ENCODE data around the gene ARHGAP4.

Gene ARHGAP4

DNA sequence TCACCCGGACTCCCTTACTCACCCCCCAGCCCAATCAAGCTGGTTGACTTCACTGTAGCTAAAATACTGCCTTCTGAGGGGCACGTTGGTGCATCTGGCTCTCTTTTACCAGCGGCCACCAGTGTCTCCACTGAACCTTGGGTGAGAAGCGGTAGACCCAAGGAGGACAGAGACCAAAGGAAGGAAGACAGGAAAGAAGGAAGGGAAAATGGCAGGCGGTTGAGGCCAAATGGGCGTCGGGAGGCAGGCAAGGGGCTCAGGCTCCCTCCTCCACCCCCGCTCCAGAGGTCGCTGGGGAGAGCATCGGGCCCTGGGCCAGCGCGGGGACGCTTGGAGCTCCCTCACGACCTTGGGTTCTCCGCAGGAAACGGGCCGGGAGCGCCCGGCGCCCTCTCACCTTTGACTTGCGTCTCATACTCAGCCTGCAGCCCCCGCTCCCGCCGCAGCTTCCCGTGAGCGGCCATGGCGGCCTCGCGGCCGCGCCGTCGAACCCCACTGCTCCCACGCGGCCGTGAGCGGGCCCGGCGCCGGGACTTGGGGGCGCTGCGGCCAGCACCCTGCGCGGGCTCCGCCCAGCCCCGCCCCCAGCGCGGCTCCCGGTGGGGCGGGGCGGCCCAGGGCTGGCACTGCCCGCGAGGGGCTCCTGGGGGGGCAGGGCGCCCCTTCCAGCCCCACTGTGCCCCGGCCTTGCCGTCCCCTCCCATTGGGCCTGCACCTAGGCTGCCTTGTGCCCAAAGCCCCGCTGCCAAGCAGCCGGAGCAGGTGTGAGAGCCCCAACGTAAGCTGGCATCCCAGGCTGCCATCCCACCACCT, at the start of gene ARHGAP4:
TSS of gene ARHGAP4 (minus strand) at position 526 of the 813 bp plus-strand sequence. CDS start at position 464, 62 bp downstream.
- no peak for DNase-seq (ENCODE audit: low spot score)

DNA sequence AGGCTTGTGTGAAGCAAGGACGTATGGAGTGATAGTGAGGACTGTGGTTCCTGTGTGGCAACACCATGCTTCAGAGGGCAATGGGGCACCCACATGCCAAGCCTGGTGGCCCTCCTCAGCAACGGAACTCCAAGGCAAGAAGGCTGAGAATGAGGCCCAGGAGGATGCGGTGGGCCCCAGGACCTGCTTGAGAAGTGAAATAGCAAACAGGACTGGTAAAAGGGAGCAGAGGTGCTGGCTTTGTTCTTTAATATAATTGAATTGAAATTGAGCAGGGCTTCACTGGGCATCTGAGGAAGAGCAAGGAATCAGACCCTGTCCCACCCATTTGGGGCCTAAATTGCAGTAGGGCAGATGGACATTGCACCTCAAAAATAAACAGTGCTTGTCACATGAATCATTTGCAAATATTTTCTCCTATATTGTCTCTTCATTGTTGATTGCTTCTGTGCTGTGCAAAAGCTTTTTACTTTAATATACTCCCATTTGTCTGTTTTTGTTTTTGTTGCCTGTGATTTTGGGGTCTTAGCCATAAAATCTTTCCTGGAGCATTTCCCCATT, 48.7 kb upstream of the ARHGAP4 start:
- DNase-seq (ENCODE audit: low spot score) = no peak

DNA sequence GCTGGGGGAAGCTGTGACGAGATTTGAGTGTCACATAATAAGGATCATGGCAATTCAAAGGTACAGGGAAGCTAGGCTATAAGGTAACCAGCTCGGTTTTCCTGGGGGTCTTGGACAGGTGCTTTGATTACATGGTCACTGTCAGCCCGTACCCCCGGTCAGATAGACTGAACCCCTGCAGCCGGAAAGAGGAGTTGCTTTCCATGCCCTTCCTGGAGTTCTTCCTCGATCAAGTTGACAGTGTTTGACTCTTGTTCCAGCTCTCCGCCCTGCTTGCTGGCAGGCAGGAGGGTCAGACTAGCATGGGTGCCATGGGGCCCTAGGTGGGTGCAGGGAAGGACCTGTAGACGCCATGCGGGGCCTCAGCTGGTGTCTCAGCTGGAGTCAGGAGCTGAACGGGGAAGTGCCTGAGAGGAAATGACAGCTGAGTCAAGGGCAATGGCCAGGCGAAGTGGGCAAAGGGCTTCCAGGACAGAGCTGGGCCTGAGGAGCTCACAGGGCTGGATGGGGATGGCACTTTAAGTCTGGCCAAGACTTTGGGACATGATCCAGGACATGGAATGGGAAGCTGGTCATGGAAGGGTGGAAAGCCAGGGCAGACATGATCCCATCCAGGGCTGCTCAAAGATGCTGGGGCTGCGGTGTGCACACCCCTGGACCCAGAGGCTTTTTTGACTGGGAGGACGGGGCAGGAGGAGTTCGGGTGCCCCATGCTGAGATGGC, 48.1 kb upstream of the ARHGAP4 start:
- no peak for DNase-seq (ENCODE audit: low spot score)

DNA sequence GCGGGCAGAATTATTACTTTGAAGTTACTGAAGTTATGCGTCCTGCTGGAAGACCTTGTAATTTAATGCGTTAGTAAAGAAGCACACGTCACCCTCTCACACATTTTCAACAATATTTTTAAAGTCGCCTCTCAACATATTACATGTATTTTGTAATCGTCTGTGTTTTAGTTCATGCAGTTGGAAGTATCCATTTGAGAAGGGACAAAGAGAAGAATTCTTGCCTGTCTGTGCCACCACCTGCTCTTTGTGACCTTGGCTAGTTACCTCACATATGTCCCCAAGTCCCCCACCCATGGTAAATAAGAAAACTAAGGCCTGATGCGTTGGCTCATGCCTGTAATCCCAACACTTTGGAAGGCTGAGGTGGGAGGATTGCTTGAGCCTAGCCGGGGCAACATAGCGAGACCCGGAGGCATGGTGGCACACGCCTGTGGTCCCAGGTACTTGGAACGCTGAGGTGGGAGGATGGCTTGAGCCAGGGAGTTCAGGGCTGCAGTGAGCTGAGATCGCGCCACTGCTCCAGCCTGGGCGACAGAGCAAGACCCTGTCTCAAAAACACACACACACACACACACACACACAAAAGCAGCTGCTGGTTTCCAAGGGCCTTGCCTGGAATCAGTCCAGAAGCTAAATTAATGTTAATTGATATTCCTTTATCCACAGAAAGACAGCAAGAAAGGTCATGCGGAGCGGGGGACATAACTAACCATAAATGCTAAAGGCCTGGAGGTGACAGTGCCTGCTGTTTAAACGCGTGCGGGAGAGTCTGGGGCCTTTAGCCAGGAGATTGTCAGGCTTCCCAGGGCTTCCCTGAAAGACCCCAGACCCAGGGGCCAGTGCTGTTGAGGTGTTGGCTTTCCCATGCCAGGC, 47.3 kb upstream of the ARHGAP4 start:
- DNase-seq (ENCODE audit: low spot score) = no peak

DNA sequence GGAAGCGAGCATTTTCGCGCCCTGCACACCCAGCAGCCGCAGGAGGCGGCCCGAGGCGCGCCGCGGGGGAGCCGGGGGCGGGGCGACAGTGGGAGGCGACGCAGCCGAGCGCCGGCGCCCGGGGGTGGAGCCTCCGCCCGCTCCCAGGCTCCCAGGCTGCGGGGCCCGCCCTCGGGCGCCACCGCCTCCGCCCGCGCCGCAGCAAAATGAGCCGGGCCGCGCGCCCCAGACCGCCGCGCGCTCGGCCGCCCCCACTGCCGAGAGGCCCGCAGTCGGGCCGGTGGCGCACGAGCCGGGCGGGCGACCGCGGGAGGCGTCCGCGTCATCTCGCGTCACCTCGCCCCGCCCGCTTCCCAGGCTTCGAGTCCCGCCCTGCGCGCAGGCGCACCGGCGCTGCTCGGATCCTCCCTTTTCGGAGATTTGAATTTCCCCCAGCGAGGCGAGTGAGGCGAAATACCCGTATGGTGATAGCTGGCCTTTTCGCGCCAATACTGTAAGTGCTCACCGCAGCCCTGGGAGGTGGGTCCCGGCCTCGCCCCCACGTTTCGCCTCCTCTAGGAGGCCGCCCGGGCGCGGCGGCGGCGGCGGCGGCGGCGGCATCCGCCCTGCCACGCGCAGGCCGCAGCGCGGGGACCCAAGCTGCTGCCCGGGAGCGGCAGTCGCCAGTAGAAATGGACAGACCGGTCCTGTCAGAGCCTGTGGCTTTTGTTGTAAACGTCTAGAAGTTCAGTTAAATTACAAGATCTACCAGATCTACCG, 46.5 kb upstream of the ARHGAP4 start, which contains the start of gene TMEM187:
TSS of gene TMEM187 (plus strand) at position 387 of the 759 bp plus-strand sequence. CDS start 9,309 bp downstream, outside the sequence.
- DNase-seq (ENCODE audit: low spot score) = peak; percentile 90

DNA sequence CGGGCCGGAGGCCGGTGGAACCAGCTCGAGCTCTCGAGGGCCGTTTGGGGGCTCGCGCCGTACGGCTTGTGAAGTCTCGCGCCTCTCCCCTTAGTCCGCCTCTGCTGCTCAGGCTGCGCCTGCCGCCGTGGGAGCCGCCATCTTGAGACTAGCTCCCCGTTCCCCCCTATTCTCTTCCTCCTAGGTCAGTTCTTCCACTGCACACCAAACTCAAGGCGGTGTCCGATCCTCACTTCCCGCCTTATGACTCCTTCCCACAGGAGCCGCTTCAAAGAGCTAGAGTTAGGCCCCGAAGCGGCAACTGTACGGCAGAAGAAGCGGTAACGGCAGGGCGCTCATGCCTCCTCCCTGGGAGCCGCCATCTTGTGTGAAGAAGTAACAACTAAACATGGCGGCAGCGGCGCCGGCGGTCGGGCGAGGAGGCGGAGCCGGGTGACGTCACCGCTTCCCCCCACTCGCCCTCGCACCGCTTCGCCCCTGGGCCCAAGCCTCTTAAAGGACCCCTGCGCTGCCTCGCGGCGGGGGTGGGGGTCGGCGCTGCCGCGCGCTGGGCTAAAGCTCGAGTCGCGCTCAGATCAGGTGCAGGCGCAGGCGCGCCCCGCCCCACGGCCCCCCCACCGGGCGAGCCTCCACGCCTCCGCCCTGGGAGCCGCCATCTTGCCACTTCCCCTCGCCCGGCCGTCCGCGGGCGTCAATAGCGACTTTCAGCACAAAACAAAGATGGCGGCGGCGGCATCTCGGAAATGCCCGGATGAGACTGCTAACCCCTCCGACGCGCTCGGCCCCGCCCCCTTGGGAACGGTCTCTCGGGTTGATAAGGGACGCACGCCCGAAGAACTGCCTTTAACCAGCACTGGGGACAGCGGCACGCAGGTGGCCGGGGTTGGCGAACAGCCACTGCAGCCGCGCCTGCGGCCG, 45.6 kb upstream of the ARHGAP4 start, which contains the start of gene HCFC1:
TSS of gene HCFC1 (minus strand) at position 369 of the 918 bp plus-strand sequence. CDS start 978 bp downstream, outside the sequence.
- DNase-seq (ENCODE audit: low spot score) = peak; percentile 74

DNA sequence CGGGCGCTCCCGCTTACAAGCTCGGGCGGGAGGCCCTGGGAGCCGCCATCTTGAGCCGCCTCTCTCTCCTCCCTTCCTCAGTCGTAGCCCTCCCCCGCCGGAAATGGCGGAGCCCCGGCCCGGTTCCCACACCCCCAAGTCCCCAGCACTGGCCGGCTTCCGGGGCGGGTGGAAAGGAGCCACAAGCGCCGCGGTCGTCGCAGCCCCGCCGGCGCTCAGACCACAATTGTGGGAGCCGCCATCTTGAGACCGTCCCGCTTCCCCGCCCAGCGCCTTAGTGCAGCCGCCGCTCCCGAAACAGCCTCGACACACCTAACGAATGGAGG, 45.0 kb upstream of the ARHGAP4 start:
- DNase-seq (ENCODE audit: low spot score) = peak; percentile 55

DNA sequence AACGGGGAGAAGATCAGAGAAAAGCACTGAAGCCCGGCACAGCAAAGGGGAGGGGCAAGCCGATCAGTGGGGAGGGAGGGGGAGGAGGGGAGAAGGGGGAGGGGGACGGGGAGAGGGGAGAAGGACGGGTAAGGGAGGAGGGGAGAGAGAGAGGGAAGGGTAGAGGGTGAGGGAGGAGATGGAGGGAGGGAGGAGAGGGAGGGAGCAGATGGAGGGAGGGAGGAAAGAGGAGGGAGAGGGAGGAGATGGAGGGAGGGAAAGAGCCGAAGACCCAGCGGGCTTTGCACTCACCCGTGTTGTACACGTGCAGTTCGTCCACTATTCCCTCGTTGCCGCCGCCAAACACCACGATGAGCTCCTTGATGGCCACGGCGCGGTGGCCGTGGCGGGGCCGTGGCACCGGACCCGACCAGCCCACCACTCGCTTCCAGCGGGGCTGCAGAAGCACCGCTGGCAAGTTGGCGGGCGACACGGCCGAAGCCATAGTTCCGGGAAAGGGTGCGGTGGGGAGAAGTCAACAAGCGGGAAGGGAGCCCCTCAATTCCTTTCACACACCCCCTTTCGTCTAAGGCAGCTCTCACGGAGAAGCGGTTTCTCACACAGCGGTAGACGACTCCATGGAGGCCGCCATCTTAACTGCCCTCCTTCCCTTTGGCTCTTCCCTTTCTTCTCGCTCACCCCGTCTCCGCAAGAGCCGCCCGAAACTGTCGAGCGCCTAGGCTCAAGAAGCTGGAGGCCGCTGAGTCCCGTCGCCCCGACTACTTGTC, 44.5 kb upstream of the ARHGAP4 start:
- DNase-seq (ENCODE audit: low spot score) = peak; percentile 36

DNA sequence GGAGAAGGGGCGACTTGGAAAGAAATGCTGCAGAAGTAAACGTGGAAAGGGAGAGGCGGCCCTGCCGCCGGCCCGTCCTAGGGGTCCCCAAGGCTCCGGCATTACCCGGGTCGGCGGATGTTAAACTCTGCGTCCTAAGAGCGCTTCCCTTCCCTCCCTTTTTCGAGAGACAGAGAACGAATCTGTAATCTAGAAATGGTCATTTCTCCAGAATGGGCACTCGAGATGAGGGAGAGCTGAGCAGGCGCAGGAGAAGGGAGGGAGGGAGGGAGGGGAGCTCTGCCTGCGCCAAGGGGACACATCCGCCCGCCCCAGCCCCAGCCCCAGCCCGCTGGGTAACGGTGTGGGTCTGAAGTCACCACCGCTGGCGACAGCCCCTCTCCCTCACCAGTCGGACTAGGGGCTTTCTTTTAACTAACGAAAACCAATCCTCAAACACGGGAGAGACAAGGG, 43.9 kb upstream of the ARHGAP4 start:
- no peak for DNase-seq (ENCODE audit: low spot score)

DNA sequence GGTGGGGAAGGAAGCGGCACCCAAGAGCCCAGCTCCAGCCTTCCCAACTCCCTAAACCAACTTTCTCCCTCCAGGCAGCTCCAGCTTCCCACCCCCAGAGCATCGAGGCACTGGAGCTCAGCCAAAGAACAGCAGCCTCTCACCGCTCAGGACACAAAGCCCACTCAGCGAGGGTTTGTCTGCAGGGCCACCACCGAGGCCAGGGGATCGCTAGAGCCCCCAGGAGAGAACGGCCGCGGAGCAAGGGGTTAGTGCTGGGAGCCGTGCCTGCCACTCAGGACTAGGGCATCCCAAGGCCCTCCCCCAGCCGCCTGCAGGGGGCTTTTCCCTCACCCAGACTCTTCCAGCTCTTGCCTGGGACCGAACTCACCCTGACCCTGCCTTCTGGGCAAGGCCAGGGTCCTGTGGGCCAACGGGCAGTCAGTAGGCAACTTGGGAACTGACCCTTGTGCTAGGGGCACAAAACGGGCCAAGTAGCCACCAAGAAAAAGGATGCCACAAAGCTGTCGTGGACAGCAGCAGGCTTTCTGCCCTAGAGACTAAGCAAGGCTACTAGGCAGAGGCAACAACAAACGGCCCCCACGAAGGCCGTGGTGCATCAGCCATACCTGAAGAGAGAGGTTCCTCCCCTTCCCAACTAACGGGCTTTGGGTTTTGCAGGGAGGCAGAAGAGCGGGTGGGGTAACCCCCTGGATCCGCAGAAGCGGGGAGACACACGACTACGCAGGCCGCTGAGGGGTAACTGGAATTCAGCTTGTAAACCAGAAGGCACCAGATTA, 43.2 kb upstream of the ARHGAP4 start:
- DNase-seq (ENCODE audit: low spot score) = no peak

DNA sequence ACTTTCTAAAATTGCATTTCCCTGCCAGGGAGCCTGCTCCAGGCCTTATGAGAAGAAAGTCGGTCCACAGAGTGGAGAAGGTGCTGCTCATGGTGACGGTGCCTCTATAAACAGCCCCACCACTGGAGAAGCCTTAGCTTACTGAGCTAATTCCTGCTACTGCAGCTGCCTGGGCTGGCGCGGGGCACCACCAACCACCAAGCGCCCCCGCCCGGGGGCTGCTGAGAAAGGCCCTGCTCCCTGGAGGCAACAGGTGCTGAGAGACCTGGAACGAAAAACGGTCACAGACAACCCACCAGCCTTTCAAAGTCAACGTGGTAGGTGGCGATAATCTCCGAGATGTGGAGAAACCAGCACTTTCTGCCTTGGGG, 42.7 kb upstream of the ARHGAP4 start:
- no peak for DNase-seq (ENCODE audit: low spot score)

DNA sequence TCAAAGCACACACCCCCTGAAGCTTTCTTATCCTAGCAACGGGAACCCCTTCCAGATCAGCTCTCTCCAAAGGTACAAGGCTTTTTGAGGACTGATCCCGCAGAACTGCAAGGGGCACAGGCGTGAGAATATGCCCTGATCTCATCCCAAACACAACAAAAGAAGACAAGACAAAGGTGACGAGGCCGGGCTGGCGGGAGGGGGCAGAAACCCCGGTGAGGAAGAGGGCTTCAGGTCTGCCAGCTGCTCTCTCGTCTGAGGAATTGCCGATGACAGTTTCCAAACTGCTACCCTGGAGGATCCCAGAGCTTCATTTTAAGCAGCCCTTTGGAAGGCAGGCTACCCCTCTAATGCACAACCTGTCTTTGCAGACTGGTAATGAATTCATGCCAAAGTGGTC, 42.2 kb upstream of the ARHGAP4 start:
- DNase-seq (ENCODE audit: low spot score) = no peak

DNA sequence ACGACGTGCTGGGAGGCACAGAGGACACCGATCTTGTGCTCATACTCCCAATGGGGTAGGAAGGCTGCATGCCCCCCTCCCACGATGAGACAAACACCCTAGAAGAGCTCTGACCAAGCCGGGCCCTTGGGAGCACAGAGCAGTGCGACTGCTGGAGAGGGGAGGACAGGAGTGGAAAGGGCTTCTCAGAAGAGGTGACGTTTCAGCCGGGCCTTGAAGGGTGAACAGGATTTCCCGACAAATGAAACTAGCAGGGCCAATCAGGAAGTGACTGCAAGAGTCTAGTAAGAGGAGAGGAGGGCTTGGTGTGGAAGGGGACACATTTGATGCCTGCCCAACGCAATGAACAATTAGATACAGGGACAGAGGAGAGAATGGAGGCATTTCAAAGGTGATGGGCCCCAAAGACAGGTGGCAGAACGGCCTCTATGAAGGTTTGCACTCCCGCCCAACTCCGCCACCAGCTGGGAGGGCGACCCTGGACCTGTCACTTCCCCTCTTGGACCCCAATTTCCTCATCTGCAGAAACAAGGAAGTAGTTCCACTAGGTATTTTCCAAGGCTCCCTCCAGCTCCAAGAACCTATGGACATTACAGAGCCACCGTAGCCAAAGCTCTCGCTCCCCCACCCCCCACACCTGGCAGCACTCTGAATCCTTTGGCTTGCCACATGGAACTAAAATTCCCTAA, 41.6 kb upstream of the ARHGAP4 start:
- no peak for DNase-seq (ENCODE audit: low spot score)

DNA sequence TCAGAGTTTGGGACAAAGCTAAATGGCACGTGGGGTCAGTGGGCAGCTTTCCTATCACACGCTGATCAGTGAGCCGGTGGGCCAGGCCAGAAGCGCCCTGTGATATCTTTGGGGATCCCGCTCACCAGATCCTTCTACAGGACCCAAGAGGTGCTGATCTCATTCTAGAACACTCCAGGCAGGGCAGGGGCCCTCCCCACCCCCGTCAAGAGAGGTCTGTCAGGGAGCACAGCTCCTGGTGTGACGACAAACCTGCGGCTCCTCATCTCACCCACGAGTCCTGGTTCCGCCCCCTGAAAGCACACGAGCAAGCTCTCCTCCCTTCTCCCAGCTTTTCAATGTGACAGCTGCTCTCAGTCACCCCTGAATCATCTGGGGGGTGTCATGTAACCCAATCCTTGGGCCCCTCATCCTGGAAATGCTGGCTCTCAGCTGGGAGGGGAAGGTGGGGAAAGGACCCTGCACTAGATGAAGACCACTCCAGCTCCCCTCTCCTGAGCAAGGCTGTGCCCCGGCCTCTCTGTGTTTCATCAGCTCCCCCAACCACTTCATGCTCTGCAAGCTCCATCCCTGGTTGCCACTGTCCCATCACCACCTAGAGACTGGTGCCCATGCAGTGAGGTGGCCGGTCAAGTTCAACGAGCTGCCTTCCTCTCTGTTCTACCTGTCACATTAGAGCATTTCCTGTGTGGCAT, 40.9 kb upstream of the ARHGAP4 start:
- no peak for DNase-seq (ENCODE audit: low spot score)

DNA sequence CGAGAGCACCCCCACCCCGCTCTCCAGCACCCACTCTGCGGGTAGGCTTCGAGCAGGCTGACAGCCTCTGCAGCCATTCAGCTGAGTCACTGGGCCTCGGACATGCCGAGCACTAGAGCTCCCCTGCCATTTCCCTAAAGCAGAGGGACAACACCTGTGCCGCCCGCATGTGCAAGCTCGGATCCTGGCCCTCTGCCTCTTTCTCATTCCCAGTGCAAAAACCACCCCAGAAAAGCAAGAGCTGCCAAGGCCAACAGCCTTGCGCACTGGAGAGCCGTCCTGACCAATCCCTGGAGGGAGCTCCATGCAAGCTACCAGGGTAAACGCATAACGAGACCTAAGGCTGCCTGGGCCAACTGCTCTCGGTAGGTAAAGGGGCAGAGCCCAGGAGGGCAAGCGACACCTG, 40.2 kb upstream of the ARHGAP4 start:
- DNase-seq (ENCODE audit: low spot score) = no peak

DNA sequence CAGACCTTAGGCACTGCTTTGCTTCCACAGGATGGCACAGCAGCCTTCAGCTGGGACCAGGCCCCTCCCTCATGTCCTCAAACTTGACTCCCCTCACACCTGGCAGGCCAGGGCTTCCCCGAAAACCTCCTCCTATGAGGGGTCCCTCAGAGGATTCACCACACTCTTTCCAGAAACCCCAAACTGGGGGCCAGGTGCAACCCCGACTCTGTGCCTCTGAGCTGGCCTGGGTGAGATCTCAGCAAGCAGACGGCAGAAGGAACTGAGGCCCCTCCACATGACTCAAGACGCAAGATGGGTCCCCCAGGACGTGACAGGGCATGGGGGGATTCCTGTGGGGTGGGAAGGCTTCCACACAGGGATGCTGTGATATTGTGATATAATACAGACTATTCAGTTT, 39.3 kb upstream of the ARHGAP4 start:
- no peak for DNase-seq (ENCODE audit: low spot score)

DNA sequence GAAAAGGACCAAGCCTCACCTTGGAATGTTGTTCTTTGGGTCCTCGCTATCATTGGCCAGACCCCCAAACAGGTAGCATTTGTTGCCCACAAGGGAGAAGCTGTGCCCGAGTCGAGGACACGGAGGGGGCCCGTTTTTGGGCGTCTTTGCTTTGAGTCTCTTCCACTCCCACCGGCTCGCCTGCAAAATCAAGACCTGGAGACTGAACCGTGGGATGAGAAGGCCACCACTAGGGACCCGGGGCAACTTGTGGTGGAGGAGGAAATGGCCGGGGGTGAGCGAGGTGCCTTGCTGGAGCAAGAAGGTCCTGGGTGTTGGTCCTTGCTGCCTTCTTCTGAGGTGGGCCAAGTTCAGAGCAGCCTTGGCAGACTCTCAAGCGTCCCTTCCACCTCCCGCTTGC, 38.0 kb upstream of the ARHGAP4 start:
- DNase-seq (ENCODE audit: low spot score) = no peak

Measured in COLO829 (cell line).